GM10266 (cell line): ENCODE data around the gene RADIL.

Source experiments
- DNase-seq: peaks from one replicate; pipeline ENCODE4 v3.0.0; 2012; ENCODE audit errors: extremely low spot score
- TF ChIP-seq, protein P1 (sequence below): IDR thresholded peaks from 2 replicates; pipeline ENCODE4 v1.5.1; 2012; ENCODE audit warnings: mild to moderate bottlenecking, low read depth; ENCODE audit not compliant: control insufficient read depth, insufficient read depth; ENCODE audit errors: missing control alignments

RADIL gene

DNA sequence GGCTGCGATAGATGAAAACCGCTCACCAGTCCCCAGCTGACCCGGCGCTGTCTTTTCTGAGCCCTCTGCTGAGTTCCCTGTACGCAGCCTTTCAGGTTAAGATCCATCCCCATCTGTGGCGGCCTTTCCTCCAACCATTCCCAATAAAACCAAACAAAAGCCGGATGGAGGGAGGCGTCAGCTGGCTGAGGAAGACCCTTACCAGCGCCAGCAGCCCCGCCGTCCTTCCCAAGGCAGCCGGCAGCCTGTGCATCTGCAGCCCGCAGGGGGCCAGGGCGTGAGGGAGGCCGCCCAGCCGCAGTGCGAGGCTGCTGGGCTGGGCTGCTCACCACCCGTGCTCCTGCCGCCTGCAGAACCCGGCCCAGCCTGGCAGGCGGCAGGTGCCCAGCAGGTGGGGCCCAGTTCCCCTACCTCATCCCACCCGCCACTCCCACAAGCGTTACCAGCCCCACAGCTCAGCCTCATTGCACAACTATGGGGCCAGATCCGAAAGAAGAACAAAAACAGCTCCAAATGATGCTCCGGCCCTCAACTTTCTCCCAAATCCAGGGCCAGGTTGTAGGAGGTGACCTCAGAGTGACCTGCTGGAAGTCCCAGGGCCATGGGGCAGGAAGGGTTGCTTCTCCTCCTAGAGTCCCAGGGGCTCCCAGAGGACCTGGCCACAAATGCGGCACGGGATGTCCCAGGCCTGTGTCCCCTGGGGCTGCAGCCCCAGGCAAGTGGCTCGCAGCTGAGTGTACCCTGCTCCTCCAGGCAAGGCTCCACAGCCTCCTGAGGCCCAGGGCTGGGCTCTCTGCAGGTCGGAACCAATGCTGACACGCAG is 45.5 kb downstream of the RADIL start:
- TF ChIP-seq, protein P1, sequence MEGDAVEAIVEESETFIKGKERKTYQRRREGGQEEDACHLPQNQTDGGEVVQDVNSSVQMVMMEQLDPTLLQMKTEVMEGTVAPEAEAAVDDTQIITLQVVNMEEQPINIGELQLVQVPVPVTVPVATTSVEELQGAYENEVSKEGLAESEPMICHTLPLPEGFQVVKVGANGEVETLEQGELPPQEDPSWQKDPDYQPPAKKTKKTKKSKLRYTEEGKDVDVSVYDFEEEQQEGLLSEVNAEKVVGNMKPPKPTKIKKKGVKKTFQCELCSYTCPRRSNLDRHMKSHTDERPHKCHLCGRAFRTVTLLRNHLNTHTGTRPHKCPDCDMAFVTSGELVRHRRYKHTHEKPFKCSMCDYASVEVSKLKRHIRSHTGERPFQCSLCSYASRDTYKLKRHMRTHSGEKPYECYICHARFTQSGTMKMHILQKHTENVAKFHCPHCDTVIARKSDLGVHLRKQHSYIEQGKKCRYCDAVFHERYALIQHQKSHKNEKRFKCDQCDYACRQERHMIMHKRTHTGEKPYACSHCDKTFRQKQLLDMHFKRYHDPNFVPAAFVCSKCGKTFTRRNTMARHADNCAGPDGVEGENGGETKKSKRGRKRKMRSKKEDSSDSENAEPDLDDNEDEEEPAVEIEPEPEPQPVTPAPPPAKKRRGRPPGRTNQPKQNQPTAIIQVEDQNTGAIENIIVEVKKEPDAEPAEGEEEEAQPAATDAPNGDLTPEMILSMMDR, result no peak
- DNase-seq, result no peak

DNA sequence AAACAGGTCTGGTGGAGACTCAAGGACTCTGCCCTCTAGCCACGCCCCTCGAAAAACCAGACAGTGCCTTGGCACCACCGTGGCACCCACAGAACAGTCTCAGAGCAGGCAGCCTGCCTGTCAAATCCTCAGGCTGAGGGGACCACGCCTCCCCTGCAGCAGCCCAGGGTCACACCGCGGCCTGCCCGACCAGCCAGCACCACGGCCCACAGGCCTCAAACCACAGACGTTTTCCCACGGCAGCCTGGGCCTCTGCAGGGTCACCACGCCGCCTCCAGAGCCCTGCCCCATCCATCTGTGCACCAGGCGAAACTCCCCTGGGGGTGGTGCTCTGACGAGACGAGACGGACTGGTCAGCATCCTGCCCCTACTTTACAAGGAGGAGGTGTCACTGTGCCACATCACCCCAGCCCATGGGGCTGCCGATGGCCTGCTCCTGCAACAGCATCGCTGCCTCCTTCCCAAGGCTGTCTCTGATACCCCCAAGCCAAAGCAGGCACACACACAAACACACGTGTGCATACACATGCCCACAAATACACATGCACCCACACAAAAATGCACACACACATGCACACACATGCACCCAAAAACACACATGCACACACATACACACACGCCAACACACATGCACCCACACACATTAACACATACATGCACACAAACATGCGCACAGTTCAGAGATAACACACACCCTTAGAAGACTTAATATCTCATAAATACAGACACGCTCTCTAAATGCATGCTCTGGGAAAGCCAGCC is 46.3 kb downstream of the RADIL start:
- TF ChIP-seq, protein P1, result no peak
- DNase-seq, result no peak

DNA sequence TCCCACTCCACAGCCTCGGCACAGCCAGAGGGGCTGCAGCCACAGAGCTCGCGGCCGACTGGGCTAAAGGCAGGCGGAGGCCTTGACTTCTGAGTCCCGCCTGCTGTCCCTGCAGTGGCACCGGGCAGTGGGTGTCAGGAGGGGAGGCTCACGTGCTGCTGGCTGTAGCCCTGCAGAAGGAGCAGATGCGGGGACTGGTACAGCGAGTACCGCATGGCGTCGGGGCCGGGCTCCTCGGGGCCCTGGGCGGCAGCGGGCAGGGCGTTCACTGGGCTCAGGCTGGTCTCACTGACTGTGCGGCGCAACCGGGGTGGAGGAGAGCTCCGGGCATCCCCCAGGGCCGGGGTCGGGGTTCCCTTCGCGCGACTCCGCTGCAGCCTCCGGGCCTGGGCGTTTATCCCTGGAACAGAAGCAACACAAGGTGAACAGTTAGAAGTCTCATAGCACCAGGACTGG is 47.3 kb downstream of the RADIL start:
- TF ChIP-seq, protein P1, result no peak
- no peak for DNase-seq

DNA sequence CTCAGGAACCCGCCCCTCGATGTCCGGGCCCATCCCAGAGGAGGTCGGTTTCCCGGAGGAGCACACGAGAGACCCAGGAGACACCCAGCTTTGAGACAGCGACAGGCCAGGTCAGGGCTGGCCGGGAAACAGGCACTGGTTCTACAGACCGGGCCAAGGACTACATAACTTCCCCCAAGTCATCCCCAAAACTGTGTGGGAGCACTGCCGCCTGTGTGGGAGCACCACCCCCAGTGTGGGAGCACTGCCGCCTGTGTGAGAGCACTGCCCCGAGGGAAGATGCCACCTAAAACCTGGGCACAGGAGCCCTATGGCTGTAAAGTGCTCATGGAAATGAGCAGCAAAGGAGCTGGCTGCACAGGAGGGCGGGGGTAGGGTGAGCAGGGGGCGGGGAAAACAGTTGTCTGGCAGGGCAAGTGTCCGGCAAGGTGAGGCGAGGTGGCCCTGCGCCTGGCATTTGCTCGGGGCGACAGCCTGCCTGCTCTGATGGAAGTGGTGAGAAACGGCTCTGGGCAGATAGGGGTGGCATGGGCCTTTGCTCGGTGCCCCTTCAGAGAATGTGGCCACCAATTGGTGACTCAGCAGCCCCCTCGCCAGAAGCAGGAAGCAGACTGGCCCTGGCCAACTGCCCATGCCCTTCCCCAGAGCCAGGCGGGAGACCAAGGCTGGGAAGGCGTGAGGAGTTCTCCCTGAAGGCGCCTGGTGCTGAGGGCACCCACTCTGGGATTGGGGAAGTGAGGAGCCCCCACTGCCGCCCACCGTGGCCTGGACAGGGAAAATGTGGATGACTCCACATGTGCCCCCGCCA is 47.9 kb downstream of the RADIL start:
- TF ChIP-seq, protein P1, result no peak

DNA sequence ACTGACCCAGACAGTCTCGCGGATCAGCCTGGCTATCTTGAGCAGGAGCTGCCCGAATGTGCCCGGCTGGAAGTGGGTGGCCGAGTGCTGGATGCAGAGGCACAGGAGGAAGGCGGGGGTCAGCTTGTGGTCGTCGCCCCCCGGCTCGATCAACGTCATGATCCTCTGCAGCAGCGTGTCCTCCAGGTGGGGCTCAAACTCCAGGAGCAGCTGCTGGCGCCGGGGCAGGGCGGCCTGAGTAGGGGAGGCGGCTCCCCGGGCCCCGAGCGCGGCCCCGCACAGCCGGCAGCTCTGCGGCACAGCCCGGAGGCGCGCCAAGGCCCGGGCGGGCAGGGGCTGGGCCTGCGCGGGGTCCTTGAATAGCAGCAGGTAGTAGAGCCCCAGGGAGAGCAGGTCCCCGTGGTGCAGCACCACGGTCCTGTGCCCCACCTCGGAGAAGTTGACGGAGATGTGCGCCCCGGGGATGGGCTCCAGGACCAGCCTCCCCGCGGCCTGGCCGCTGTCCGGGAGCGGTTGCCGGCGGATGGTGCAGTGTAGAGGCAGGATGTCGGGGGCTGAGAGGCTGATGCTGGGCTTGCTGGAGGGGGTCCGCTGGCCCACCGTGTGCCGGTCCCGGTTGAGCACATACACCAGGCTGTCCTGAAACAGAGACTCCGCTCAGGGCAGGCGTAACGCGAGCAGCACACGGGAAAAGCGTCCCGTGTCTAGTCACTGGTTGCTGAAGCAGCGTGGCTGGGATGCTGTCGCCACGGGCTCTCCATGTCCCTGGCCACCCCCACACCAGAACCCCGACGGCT is 48.7 kb downstream of the RADIL start:
- DNase-seq, result no peak
- TF ChIP-seq, protein P1, result no peak

More for the DNA sequence above, 47.9 kb downstream of the RADIL start:
- DNase-seq, result no peak
